ENCODE data around the gene ZNF547.

Gene ZNF547

GRCh38 chr19:57403737-57404563 lies 40.6 kb downstream of the ZNF547 start:
- no peaks in the 10 kb centered on the region for H3K4me1 ChIP-seq (ENCODE audit: control insufficient read depth, insufficient read depth, low read length, poor library complexity, severe bottlenecking)
- 93 to 99% methylated on average over 9 of the region's 9 CpGs for WGBS, 2 experiments (ENCODE audit: insufficient coverage in 2 of 2)
- H3K27ac ChIP-seq (ENCODE audit: low read depth, low read length, severe bottlenecking): no peak overlapping the region
- no peak overlapping the region for H3K4me3 ChIP-seq (ENCODE audit: extremely low read depth, insufficient read depth, low read length, poor library complexity, severe bottlenecking)
- H3K9me3 ChIP-seq (ENCODE audit: control insufficient read depth, low read length): peaks cover 10% of the 10 kb centered on the region
- peaks cover 8% of the 10 kb centered on the region for H3K36me3 ChIP-seq (ENCODE audit: control insufficient read depth, insufficient read depth, low read length)

GRCh38 chr19:57406516-57407123 lies 43.3 kb downstream of the ZNF547 start:
- no peak overlapping the region for H3K27ac ChIP-seq (ENCODE audit: low read depth, low read length, severe bottlenecking)
- WGBS, 2 experiments (ENCODE audit: insufficient coverage in 2 of 2): 16 to 17% methylated on average over 7 of the region's 8 CpGs

GRCh38 chr19:57410877-57411671 lies 47.7 kb downstream of the ZNF547 start, which contains the start of gene ZNF17:
Gene ZNF17, plus strand, starts transcription at chr19:57411161. Its CDS starts 2,455 bp downstream, at chr19:57413616.
- WGBS, 2 experiments (ENCODE audit: insufficient coverage in 2 of 2): 0% methylated on average over 49 to 51 of the region's 55 CpGs
- H3K36me3 ChIP-seq (ENCODE audit: control insufficient read depth, insufficient read depth, low read length): peaks cover 13% of the 10 kb centered on the region
- H3K27ac ChIP-seq (ENCODE audit: low read depth, low read length, severe bottlenecking): no peak within 1 kb of the TSS
- H3K9me3 ChIP-seq (ENCODE audit: control insufficient read depth, low read length): no peaks in the 10 kb centered on the region
- no peaks in the 10 kb centered on the region for H3K4me1 ChIP-seq (ENCODE audit: control insufficient read depth, insufficient read depth, low read length, poor library complexity, severe bottlenecking)
- H3K4me3 ChIP-seq (ENCODE audit: extremely low read depth, insufficient read depth, low read length, poor library complexity, severe bottlenecking): peak within 1 kb of the TSS; percentile 95

More at GRCh38 chr19:57406516-57407123, 43.3 kb downstream of the ZNF547 start:
- Histone ChIP-seq H3K9me3 (ENCODE audit: control insufficient read depth, low read length) (peaks cover 10% of the 10 kb centered on the region), H3K4me3 (ENCODE audit: extremely low read depth, insufficient read depth, low read length, poor library complexity, severe bottlenecking) (no peak overlapping the region), H3K4me1 (ENCODE audit: control insufficient read depth, insufficient read depth, low read length, poor library complexity, severe bottlenecking) (no peaks in the 10 kb centered on the region), H3K36me3 (ENCODE audit: control insufficient read depth, insufficient read depth, low read length) (no peaks in the 10 kb centered on the region)

- H3K36me3 ChIP-seq (ENCODE audit: control insufficient read depth, insufficient read depth, low read length): peaks cover 39% of the 10 kb centered on the region
- H3K4me1 ChIP-seq (ENCODE audit: control insufficient read depth, insufficient read depth, low read length, poor library complexity, severe bottlenecking): no peaks in the 10 kb centered on the region
- H3K4me3 ChIP-seq (ENCODE audit: extremely low read depth, insufficient read depth, low read length, poor library complexity, severe bottlenecking): no peak overlapping the region
- WGBS, 2 experiments (ENCODE audit: insufficient coverage in 2 of 2): 93 to 95% methylated on average over 4 of the region's 4 CpGs
- H3K9me3 ChIP-seq (ENCODE audit: control insufficient read depth, low read length): no peaks in the 10 kb centered on the region
- no peak overlapping the region for H3K27ac ChIP-seq (ENCODE audit: low read depth, low read length, severe bottlenecking)
Measured at GRCh38 chr19:57419439-57419838, 56.1 kb downstream of the ZNF547 start.

DNA sequence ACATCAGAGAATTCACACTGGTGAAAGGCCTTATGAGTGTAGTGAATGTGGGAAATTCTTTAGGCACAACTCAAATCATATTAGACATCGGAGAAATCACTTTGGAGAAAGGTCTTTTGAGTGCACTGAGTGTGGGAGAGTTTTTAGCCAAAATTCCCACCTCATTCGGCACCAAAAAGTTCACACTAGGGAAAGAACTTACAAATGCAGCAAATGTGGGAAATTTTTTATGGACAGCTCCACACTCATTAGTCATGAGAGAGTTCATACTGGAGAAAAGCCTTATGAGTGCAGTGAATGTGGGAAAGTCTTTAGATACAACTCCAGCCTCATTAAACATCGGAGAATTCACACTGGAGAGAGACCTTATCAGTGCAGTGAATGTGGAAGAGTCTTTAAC lies 57.7 kb downstream of the ZNF547 start:
- no CpG with 5 or more reads among the region's 3 CpGs for WGBS, 2 experiments (ENCODE audit: insufficient coverage in 2 of 2)
- peaks cover 39% of the 10 kb centered on the region for H3K36me3 ChIP-seq (ENCODE audit: control insufficient read depth, insufficient read depth, low read length)

More for the DNA sequence above, 57.7 kb downstream of the ZNF547 start:
- Histone ChIP-seq H3K9me3 (ENCODE audit: control insufficient read depth, low read length) (no peaks in the 10 kb centered on the region), H3K4me3 (ENCODE audit: extremely low read depth, insufficient read depth, low read length, poor library complexity, severe bottlenecking) (no peak overlapping the region), H3K27ac (ENCODE audit: low read depth, low read length, severe bottlenecking) (no peak overlapping the region), H3K4me1 (ENCODE audit: control insufficient read depth, insufficient read depth, low read length, poor library complexity, severe bottlenecking) (no peaks in the 10 kb centered on the region)

Measured in mesodermal cell (in vitro differentiated cells).